SK-MEL-5 (cell line): ENCODE data around the gene SNRNP48. TPM values are rescaled to one million over a fixed set of nuclear protein-coding genes. Genes with fewer than 3 reads are reported as not detected.

Experiments used
- DNase-seq: peaks from one replicate; pipeline ENCODE4 v3.0.0-alpha.2; 2016; ENCODE audit warnings: low read depth, low spot score
- in situ Hi-C: cut with HindIII; loops from 2 replicates; pipeline ENCODE4 v1.10.0; 2016; ENCODE audit warnings: low sequenced_read_pairs, high pct_unique_total_duplicates, low pct_unique_long_range_greater_than_20kb
- polyA plus RNA-seq, 2 experiments: library from polyadenylated mRNA; depleted of rRNA; stranded (reverse); fragments of >200 nt; gene quantifications; 2 replicates each; pipeline ENCODE4 v1.2.3, GENCODE V29; 2015
- total RNA-seq: library from RNA; depleted of rRNA; stranded (reverse); fragments of >200 nt; shearing (Covaris generic); gene quantifications from 2 replicates; pipeline ENCODE4 v1.2.3, GENCODE V29; 2014; rRNA removed

SNRNP48 gene
- total RNA-seq, result 15.8 and 16.7 TPM in 2 replicates
- 10.9 and 12.8 TPM in 2 replicates for polyA plus RNA-seq (2015; cell fraction: cytosol; rRNA removed)
- polyA plus RNA-seq (2015; cell fraction: nucleus; rRNA removed), result 73.6 and 79.3 TPM in 2 replicates

GRCh38 chr6:7589949-7590917, at the start of gene SNRNP48:
Gene SNRNP48, plus strand, starts transcription at chr6:7590198. Its CDS starts 60 bp downstream, at chr6:7590258.
- in situ Hi-C loops, result no loop called here
- DNase-seq, result peak; percentile 98

GRCh38 chr6:7540595-7540994, 49.4 kb upstream of the SNRNP48 start:
- in situ Hi-C loops, result no loop called here
- DNase-seq, result no peak

GRCh38 chr6:7541175-7542064, 48.6 kb upstream of the SNRNP48 start, which contains the start of gene DSP:
Gene DSP, plus strand, starts transcription at chr6:7541671. Its CDS starts 245 bp downstream, at chr6:7541916.
- in situ Hi-C loops, result no loop called here
- no peak for DNase-seq

- DNase-seq, result no peak
- in situ Hi-C loops, result no loop called here
Measured at GRCh38 chr6:7542065-7542873, 47.7 kb upstream of the SNRNP48 start.

GRCh38 chr6:7542874-7543624, 46.9 kb upstream of the SNRNP48 start:
- DNase-seq, result no peak
- in situ Hi-C loops, result no loop called here

GRCh38 chr6:7543789-7544424, 46.1 kb upstream of the SNRNP48 start:
- DNase-seq, result no peak
- in situ Hi-C loops, result no loop called here

GRCh38 chr6:7544597-7544996, 45.4 kb upstream of the SNRNP48 start:
- in situ Hi-C loops, result no loop called here

GRCh38 chr6:7545316-7546019, 44.5 kb upstream of the SNRNP48 start:
- in situ Hi-C loops, result no loop called here
- no peak for DNase-seq

More at GRCh38 chr6:7544597-7544996, 45.4 kb upstream of the SNRNP48 start:
- no peak for DNase-seq

GRCh38 chr6:7546020-7546369, 44.0 kb upstream of the SNRNP48 start:
- DNase-seq, result no peak
- in situ Hi-C loops, result no loop called here

- no peak for DNase-seq
- in situ Hi-C loops, result no loop called here
Measured at GRCh38 chr6:7546383-7546782, 43.6 kb upstream of the SNRNP48 start.

- in situ Hi-C loops, result no loop called here
Measured at GRCh38 chr6:7546896-7547295, 43.1 kb upstream of the SNRNP48 start.

GRCh38 chr6:7547315-7547714, 42.7 kb upstream of the SNRNP48 start:
- DNase-seq, result no peak
- in situ Hi-C loops, result no loop called here

More at GRCh38 chr6:7546896-7547295, 43.1 kb upstream of the SNRNP48 start:
- no peak for DNase-seq

- in situ Hi-C loops, result loop anchor here (25.0 kb wide), 1 partner anchor 88 kb away; no protein-coding TSS in a partner anchor
- DNase-seq, result no peak
Measured at GRCh38 chr6:7550433-7550801, 39.6 kb upstream of the SNRNP48 start.

GRCh38 chr6:7554533-7555275, 35.3 kb upstream of the SNRNP48 start:
- in situ Hi-C loops, result loop anchor here (25.0 kb wide), 1 partner anchor 92 kb away; no protein-coding TSS in a partner anchor
- no peak for DNase-seq

GRCh38 chr6:7555671-7556070, 34.3 kb upstream of the SNRNP48 start:
- no peak for DNase-seq
- in situ Hi-C loops, result loop anchor here (25.0 kb wide), 1 partner anchor 93 kb away; no protein-coding TSS in a partner anchor
